Stimulated activated CD4-positive, alpha-beta T cell treated with anti-CD3 and anti-CD28 coated beads, Interleukin-4, amount 100 ng/mL, for 48 hours (primary cell): Measurements from ENCODE around the gene COPZ1.

Experiments
- DNase-seq, 2 donors: peaks; one replicate each; pipeline ENCODE4 v3.0.0-alpha.2; 2020; ENCODE audit warnings: low read depth in 2 of 2

The COPZ1 gene

GRCh38 chr12:54394281-54394719, 69.4 kb downstream of the COPZ1 start:
- no peak for DNase-seq

GRCh38 chr12:54394986-54395385, 70.1 kb downstream of the COPZ1 start:
- no peak for DNase-seq

- DNase-seq = no peak
Observed at GRCh38 chr12:54395545-54395944, 70.6 kb downstream of the COPZ1 start.

- DNase-seq = no peak
Observed at GRCh38 chr12:54397157-54397556, 72.2 kb downstream of the COPZ1 start.

GRCh38 chr12:54398218-54398617, 73.3 kb downstream of the COPZ1 start:
- DNase-seq = no peak

GRCh38 chr12:54398995-54399793, 74.3 kb downstream of the COPZ1 start:
- peak; percentile 78 to 86 for DNase-seq

GRCh38 chr12:54401119-54401518, 76.2 kb downstream of the COPZ1 start:
- no peak for DNase-seq
